HG03442 (cell line): ENCODE measurements around the gene RFX8.
"Not testable (repeated sequence)": the region's sequence is repeated elsewhere in the genome, so short reads cannot be mapped to it uniquely, and the experiment has no call there.

Experiments used
- ATAC-seq: cut with Tn5 transposase; IDR thresholded peaks from one replicate; pipeline ENCODE4 v1.9.1; 2021; ENCODE audit warnings: mild to moderate bottlenecking, moderate library complexity; ENCODE audit not compliant: unreplicated experiment

The RFX8 gene

GRCh38 chr2:101474731-101475384 lies at the start of gene RFX8:
Gene RFX8, minus strand, starts transcription at chr2:101475112. Its CDS starts 8,264 bp downstream, at chr2:101466848.
- no peak for ATAC-seq

GRCh38 chr2:101521487-101521886 lies 46.6 kb upstream of the RFX8 start:
- ATAC-seq, result no peak

- ATAC-seq, result no peak
Measured at GRCh38 chr2:101520246-101520645, 45.3 kb upstream of the RFX8 start.

GRCh38 chr2:101518578-101519492 lies 43.9 kb upstream of the RFX8 start:
- ATAC-seq, result no peak

- no peak for ATAC-seq
Measured at GRCh38 chr2:101517758-101518271, 42.9 kb upstream of the RFX8 start.

GRCh38 chr2:101516823-101517690 lies 42.1 kb upstream of the RFX8 start:
- ATAC-seq, result no peak

- no peak for ATAC-seq
Measured at GRCh38 chr2:101516349-101516748, 41.4 kb upstream of the RFX8 start.

- ATAC-seq, result no peak
Measured at GRCh38 chr2:101515477-101515876, 40.6 kb upstream of the RFX8 start.

GRCh38 chr2:101512993-101513392 lies 38.1 kb upstream of the RFX8 start:
- ATAC-seq, result no peak

- no peak for ATAC-seq
Measured at GRCh38 chr2:101511381-101511780, 36.5 kb upstream of the RFX8 start.

GRCh38 chr2:101509499-101510284 lies 34.8 kb upstream of the RFX8 start:
- ATAC-seq, result no peak

- ATAC-seq, result no peak
Measured at GRCh38 chr2:101508636-101509035, 33.7 kb upstream of the RFX8 start.

GRCh38 chr2:101505276-101505675 lies 30.4 kb upstream of the RFX8 start:
- ATAC-seq, result not testable (repeated sequence)

- not testable (repeated sequence) for ATAC-seq
Measured at GRCh38 chr2:101504744-101505143, 29.8 kb upstream of the RFX8 start.

- no peak for ATAC-seq
Measured at GRCh38 chr2:101502095-101502494, 27.2 kb upstream of the RFX8 start.

GRCh38 chr2:101501443-101501842 lies 26.5 kb upstream of the RFX8 start:
- ATAC-seq, result no peak

- no peak for ATAC-seq
Measured at GRCh38 chr2:101500860-101501259, 25.9 kb upstream of the RFX8 start.

GRCh38 chr2:101500180-101500579 lies 25.3 kb upstream of the RFX8 start:
- no peak for ATAC-seq

- ATAC-seq, result no peak
Measured at GRCh38 chr2:101496279-101496678, 21.4 kb upstream of the RFX8 start.

- no peak for ATAC-seq
Measured at GRCh38 chr2:101492936-101493473, 18.1 kb upstream of the RFX8 start.
